ENCODE results near the gene ZNF202. TPM values are rescaled to one million over a fixed set of nuclear protein-coding genes. Genes with fewer than 3 reads are reported as not detected.
A peak's percentile ranks its signal among the peaks of the same experiment; 100 is the strongest.

The ZNF202 gene
- total RNA-seq, 4 donors from 2014 or later: 3.6 to 10.4 (median 6.4) TPM

DNA sequence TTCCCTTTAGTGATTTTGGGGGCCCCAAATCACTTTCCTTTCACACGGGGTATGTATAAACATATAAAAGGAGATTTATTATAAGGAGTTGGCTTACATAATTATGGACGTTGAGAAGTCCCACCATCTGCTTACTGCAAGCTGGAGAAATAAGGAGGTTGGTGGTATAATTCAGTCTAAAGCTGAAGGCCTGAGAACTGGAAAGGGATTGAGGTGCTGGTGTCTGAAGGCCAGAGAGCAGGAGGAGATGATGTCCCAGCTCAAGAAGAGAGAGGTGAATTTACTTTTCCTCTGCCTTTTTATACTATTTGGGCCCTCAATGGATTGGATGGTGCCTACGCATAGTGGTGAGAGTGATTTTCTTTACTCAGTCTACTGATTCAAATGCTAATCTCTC is 1.3 kb upstream of the ZNF202 start:
- Histone ChIP-seq H3K36me3 (peaks cover 0 to 12% of the 10 kb centered on the region in 2 donors), H3K27ac (no peak overlapping the region), H3K4me1 (peaks cover 3 to 23% (median 13%) of the 10 kb centered on the region in 3 donors), H3K27me3 (no peaks in the 10 kb centered on the region), H3K4me3 (peak overlapping the region in 1 of 2 donors; percentile 92), H3K9me3 (no peaks in the 10 kb centered on the region)
- TF ChIP-seq POLR2A (IDR thresholded peaks at IDR 0.05): no peak
- TF ChIP-seq, protein P1, sequence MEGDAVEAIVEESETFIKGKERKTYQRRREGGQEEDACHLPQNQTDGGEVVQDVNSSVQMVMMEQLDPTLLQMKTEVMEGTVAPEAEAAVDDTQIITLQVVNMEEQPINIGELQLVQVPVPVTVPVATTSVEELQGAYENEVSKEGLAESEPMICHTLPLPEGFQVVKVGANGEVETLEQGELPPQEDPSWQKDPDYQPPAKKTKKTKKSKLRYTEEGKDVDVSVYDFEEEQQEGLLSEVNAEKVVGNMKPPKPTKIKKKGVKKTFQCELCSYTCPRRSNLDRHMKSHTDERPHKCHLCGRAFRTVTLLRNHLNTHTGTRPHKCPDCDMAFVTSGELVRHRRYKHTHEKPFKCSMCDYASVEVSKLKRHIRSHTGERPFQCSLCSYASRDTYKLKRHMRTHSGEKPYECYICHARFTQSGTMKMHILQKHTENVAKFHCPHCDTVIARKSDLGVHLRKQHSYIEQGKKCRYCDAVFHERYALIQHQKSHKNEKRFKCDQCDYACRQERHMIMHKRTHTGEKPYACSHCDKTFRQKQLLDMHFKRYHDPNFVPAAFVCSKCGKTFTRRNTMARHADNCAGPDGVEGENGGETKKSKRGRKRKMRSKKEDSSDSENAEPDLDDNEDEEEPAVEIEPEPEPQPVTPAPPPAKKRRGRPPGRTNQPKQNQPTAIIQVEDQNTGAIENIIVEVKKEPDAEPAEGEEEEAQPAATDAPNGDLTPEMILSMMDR (IDR thresholded peaks at IDR 0.05): no peak
- TF ChIP-seq EP300 (IDR thresholded peaks at IDR 0.05): no peak
- no peak for TF ChIP-seq POLR2AphosphoS5 (IDR thresholded peaks at IDR 0.05)
- ATAC-seq: no peak
- WGBS, 2 donors (ENCODE audit: low coverage in 1 of 2): 38 to 48% methylated on average over 3 of the region's 3 CpGs

DNA sequence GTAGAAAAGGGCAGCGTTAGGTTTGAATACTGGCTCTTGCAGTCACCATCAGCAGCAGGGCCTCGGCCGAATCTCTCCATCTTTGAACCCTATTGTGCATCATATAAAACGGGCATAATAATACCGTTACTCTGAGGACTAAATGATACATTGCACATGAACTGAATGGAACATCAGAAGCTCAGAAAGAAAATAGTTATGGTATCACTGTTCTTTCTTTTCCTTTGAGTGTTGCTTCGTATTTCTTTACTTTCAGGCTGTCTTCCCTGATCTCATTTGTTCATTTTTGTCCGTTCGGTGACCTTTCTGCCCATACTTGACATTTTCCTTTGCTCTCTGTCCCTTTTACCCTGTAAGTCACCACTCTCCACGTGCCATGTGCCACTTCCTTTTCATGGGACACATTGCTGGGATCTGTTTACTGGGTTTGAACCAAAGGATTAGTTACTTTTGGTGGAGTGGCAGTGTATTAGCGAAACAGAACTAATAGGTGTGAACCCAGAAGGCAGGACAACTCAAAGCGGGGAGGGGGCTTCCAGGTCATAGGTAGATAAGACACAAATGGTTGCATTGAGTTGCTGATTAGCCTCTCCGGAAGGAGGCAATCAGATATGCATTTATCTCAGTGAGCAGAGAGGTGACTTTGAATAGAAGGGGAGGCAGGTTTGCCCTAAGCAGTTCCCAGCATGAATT is 717 bp upstream of the ZNF202 start:
- TF ChIP-seq POLR2AphosphoS5 (IDR thresholded peaks at IDR 0.05): no peak
- TF ChIP-seq POLR2A (IDR thresholded peaks at IDR 0.05): no peak
- no peak for TF ChIP-seq EP300 (IDR thresholded peaks at IDR 0.05)
- TF ChIP-seq, protein P1 (IDR thresholded peaks at IDR 0.05): no peak
- Histone ChIP-seq H3K4me1 (peaks cover 3 to 23% (median 13%) of the 10 kb centered on the region in 3 donors), H3K27ac (peak overlapping the region in 2 of 4 donors; percentile 86), H3K36me3 (peaks cover 0 to 16% of the 10 kb centered on the region in 2 donors), H3K27me3 (no peaks in the 10 kb centered on the region), H3K9me3 (no peaks in the 10 kb centered on the region), H3K4me3 (peak overlapping the region; percentile 79 to 92)
- 21 to 23% methylated on average over 12 of the region's 12 CpGs for WGBS, 2 donors (ENCODE audit: low coverage in 1 of 2)
- no peak for ATAC-seq

DNA sequence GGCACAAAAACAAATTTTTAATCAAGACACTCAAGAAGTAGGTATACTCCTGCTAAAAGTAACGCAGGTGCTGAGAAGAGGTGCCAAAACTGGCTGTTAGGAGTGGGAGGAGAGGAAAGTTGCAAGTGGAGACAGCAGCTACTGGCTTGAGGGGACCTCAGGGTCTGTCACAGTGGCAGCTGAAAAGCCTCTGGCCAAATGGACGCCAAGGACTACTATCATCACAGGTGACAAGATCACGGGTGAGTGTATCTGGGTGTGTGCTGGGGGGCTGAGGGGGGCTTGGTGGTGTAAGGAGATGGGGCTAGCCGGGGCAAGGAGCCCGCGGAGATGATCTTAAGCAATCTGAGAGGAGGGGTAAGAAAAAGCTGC is 687 bp downstream of the ZNF202 start:
- TF ChIP-seq POLR2AphosphoS5 (IDR thresholded peaks at IDR 0.05) (no peak), POLR2A (IDR thresholded peaks at IDR 0.05) (no peak), EP300 (IDR thresholded peaks at IDR 0.05) (no peak)
- Histone ChIP-seq H3K27ac (peak overlapping the region in 3 of 4 donors; percentile 82 to 86 (median 86)), H3K27me3 (no peaks in the 10 kb centered on the region), H3K4me3 (peak overlapping the region; percentile 79 to 92), H3K9me3 (no peaks in the 10 kb centered on the region), H3K4me1 (peaks cover 3 to 23% (median 13%) of the 10 kb centered on the region in 3 donors), H3K36me3 (peaks cover 0 to 18% of the 10 kb centered on the region in 2 donors)
- WGBS, 2 donors (ENCODE audit: low coverage in 1 of 2): 0 to 2% methylated on average over 4 to 6 of the region's 6 CpGs
- ATAC-seq: no peak

DNA sequence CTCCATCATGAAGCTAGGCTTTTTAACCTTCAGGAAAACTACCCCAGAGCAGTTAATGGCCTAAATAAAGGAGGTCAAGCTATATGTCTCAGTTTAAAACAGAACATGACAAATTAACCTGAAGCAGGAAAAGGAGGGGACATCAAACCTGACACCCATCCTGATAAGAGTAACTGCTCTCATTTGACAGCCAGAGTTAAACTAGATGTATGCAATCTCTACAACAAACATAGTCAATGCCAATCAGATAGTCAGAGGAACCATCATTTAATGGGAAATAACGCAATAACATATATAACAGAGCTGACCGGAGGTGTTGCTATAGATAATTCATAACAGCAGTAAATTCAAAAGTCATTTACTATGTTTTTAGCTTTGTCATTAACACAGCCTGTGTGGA is 3.1 kb downstream of the ZNF202 start:
- peaks cover 0 to 39% of the 10 kb centered on the region in 2 donors for H3K36me3 ChIP-seq
- WGBS, 2 donors (ENCODE audit: low coverage in 1 of 2): 0 to 88% methylated on average over 2 of the region's 2 CpGs
- no peak overlapping the region for H3K27ac ChIP-seq
- no peak for ATAC-seq
- H3K27me3 ChIP-seq: no peaks in the 10 kb centered on the region
- H3K4me3 ChIP-seq: no peak overlapping the region
- H3K9me3 ChIP-seq: no peaks in the 10 kb centered on the region
- TF ChIP-seq, protein P1 (IDR thresholded peaks at IDR 0.05): no peak
- TF ChIP-seq POLR2AphosphoS5 (IDR thresholded peaks at IDR 0.05): no peak
- TF ChIP-seq EP300 (IDR thresholded peaks at IDR 0.05): no peak
- no peak for TF ChIP-seq POLR2A (IDR thresholded peaks at IDR 0.05)
- peaks cover 3 to 23% (median 13%) of the 10 kb centered on the region in 3 donors for H3K4me1 ChIP-seq

DNA sequence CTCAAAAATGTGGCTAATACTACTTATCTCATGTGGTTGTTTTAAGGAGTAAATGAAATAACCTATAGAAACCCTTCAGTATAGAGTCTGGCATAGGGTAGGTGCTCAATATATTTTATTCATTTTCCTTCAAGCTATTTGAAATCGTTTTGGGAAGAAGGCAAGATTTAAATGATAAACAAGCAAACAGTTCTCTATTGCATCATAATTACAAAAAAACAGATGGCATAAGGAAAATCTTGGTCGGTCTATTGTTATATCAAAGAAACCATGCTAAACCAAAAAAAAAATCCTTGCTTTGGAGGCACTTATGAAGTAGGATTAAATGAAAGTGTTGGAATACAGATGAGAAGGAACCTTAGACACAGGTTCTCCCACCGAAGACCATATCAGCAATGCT is 4.7 kb downstream of the ZNF202 start:
- H3K27me3 ChIP-seq: no peaks in the 10 kb centered on the region
- TF ChIP-seq, protein P1 (IDR thresholded peaks at IDR 0.05): no peak
- no peak for TF ChIP-seq POLR2AphosphoS5 (IDR thresholded peaks at IDR 0.05)
- no peak for TF ChIP-seq EP300 (IDR thresholded peaks at IDR 0.05)
- no peak for TF ChIP-seq POLR2A (IDR thresholded peaks at IDR 0.05)
- peaks cover 0 to 41% of the 10 kb centered on the region in 2 donors for H3K36me3 ChIP-seq
- H3K4me1 ChIP-seq: peaks cover 3 to 15% (median 7%) of the 10 kb centered on the region in 3 donors
- H3K9me3 ChIP-seq: no peaks in the 10 kb centered on the region
- 82 to 86% methylated on average over 2 to 3 of the region's 3 CpGs for WGBS, 2 donors (ENCODE audit: low coverage in 1 of 2)
- no peak overlapping the region for H3K27ac ChIP-seq
- ATAC-seq: no peak
- H3K4me3 ChIP-seq: no peak overlapping the region

Measured in gastroesophageal sphincter (tissue), 4 donors.